GM12864 (cell line): ENCODE data around the gene SHISA5.

Experiments
- DNase-seq: peaks from one replicate; pipeline ENCODE4 v3.0.0-alpha.2; 2011; ENCODE audit warnings: low read depth
- H3K4me3 ChIP-seq: 2 replicates; pipeline ENCODE4 v1.5.1; 2011; ENCODE audit warnings: mild to moderate bottlenecking, low read depth, low read length, control low read depth
- CTCF ChIP-seq: IDR thresholded peaks from 2 replicates; pipeline ENCODE4 v1.5.1; 2011; ENCODE audit warnings: low read depth, mild to moderate bottlenecking, moderate library complexity, low read length, control low read depth, inconsistent platforms; ENCODE audit errors: missing control alignments

The SHISA5 gene

GRCh38 chr3:48472673-48472922 lies 31.4 kb downstream of the SHISA5 start:
- no peak for TF ChIP-seq CTCF
- H3K4me3 ChIP-seq, result peak overlapping the region; percentile 81
- DNase-seq, result no peak

- TF ChIP-seq CTCF, result no peak
- H3K4me3 ChIP-seq, result no peak overlapping the region
- no peak for DNase-seq
Observed at GRCh38 chr3:48470286-48470685, 33.7 kb downstream of the SHISA5 start.

- TF ChIP-seq CTCF, result no peak
- DNase-seq, result no peak
- H3K4me3 ChIP-seq, result no peak overlapping the region
Observed at GRCh38 chr3:48469046-48469915, 34.7 kb downstream of the SHISA5 start.

GRCh38 chr3:48468329-48468731 lies 35.6 kb downstream of the SHISA5 start:
- DNase-seq, result no peak
- H3K4me3 ChIP-seq, result peak overlapping the region; percentile 81; the same call in 1 of the 2 replicates
- TF ChIP-seq CTCF, result no peak

GRCh38 chr3:48467473-48468267 lies 36.3 kb downstream of the SHISA5 start:
- peak overlapping the region; percentile 81 for H3K4me3 ChIP-seq
- DNase-seq, result no peak
- no peak for TF ChIP-seq CTCF

- DNase-seq, result no peak
- no peak for TF ChIP-seq CTCF
- H3K4me3 ChIP-seq, result peak overlapping the region; percentile 81
Observed at GRCh38 chr3:48467110-48467454, 36.9 kb downstream of the SHISA5 start.
